SU-DHL-6 (cell line): Measurements from ENCODE around the gene TBC1D16.

Source experiments
- CTCF ChIP-seq: fragments of 200-600 bp; sonication (generic); IDR thresholded peaks from one replicate; pipeline ENCODE4 v1.5.1; 2017; ENCODE audit warnings: antibody characterized with exemption, mild to moderate bottlenecking, low read length, moderate library complexity; ENCODE audit not compliant: insufficient read depth, poor library complexity, severe bottlenecking
- EZH2phosphoT487 ChIP-seq: fragments of 200-600 bp; sonication (generic), shearing (Covaris generic); conservative IDR thresholded peaks from 2 replicates; pipeline ENCODE4 v1.6.1; 2018; ENCODE audit warnings: mild to moderate bottlenecking, antibody characterized with exemption, low read length, moderate library complexity, mixed read lengths

- no peak for TF ChIP-seq CTCF
- TF ChIP-seq EZH2phosphoT487: no peak
Measured at GRCh38 chr17:80043963-80044362, 8.3 kb upstream of the TBC1D16 start.
